Endometrium (tissue), 2 donors: ENCODE measurements around the gene VAV1.
"Not testable (repeated sequence)": the region's sequence is repeated elsewhere in the genome, so short reads cannot be mapped to it uniquely, and the experiment has no call there.

Experiments
- FAIRE-seq: peaks from 2 replicates; lab custom pipeline; 2012; peaks lifted over from hg19 to GRCh38; lab: Jason Lieb, UNC
- donor health status: control.
- donor health status: control.

VAV1 gene

DNA sequence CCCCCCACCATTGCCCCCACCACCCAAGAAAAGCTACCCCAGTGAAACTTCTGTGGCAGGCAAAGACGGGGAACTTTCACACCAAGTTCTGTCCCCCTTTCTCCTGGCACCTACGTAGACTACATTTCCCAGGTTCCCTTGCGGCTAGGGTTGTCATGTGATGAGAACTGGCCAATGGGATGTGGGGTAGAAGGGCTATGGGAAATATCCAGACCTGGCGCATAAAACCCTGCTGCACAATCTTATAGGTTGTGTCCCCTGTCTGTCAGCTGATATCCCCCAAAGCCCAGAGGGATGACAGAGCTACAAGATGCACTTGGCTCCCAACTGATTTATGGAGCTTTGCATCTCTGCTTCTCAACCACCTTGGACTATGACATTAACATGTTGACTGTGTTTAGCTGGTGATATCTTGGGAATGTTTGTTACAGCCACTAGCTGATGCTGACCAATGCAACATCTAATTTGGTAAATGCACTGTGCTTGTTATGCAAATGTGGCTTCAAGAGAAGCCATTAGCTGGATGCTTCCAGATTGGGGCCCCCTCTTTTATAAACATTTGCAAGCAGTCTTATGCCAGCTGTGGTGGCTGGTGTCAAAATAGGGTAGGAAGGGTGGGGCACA is 11.3 kb upstream of the VAV1 start:
- FAIRE-seq: no peak

- FAIRE-seq: not testable (repeated sequence)
These were observed 10.2 kb upstream of the VAV1 start for GRCh38 chr19:6762253-6762797.

DNA sequence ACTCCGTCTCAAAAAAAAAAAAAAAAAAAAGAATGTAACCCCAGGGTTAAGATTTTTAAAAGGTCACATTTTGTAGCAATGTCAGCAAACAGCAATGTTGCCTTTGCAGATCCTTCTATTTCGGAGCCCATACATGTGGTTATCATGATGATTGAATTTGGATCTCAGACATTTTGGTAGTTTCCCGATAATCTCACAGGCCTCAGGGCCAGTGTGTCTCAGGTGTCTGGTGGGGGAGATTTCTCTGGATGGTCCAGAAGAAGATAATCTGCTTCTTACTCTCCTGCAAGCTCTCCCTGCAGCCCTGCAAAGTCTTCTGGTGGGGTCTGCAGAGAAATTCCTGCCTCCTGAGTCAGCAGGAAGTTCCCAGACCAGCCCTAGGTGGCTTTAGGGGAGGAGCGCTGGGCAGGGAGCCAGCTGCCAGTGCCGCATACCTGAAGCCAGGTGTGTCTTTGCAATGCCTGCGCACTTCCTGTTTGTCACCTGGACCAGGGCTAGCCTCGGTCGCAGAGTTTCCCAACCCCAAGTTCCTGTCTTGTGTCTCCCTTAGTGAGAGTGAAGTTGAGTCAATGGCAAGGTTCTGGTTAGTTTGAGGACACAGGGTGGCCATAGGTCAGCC is 6.7 kb upstream of the VAV1 start:
- no peak for FAIRE-seq

- no peak for FAIRE-seq
These were observed 6.0 kb upstream of the VAV1 start for GRCh38 chr19:6766357-6767080.

DNA sequence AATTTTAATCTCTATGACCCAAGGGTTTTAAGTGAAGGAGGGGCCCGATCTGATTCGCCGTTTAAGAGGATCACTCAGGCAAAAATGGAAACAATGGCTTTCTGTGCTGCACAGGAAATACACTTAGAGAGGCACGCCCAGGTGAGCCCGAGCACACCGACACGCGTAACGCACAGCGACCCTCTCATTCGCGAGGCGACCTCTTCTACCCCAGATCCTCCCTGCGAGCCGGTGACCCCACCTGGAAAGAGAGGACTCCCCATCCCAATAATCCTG is 5.5 kb upstream of the VAV1 start:
- no peak for FAIRE-seq

- no peak for FAIRE-seq
These were observed 4.9 kb upstream of the VAV1 start, which contains the start of gene SH2D3A for GRCh38 chr19:6767357-6768235. TSS of gene SH2D3A (minus strand) at chr19:6767435. CDS start at chr19:6763748, 3,687 bp downstream.

DNA sequence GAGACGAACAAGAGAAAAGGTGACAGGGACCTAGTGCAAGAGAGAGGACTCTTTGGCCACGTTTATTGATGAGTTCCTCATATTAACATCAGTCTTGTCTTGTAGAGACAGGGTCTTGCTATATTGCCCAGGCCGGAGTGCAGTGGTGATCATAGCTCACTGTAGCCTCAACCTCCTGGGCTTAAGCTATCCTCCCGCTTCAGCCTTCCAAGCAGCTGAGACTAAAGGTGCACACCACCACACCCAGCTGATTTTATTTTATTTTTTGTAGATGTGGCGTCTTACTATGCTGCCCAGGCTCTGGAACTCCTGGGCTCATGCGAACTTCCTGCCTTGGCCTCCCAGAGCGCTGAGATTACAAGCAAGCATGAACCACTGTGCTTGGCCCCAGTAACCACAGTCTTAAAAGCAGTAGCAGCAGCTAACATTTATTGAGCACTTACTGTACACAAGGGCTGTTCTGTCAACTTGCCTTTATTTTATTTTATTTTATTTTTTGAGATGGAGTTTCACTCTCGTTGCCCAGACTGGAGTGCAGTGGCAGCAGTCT is 4.2 kb upstream of the VAV1 start:
- no peak for FAIRE-seq

DNA sequence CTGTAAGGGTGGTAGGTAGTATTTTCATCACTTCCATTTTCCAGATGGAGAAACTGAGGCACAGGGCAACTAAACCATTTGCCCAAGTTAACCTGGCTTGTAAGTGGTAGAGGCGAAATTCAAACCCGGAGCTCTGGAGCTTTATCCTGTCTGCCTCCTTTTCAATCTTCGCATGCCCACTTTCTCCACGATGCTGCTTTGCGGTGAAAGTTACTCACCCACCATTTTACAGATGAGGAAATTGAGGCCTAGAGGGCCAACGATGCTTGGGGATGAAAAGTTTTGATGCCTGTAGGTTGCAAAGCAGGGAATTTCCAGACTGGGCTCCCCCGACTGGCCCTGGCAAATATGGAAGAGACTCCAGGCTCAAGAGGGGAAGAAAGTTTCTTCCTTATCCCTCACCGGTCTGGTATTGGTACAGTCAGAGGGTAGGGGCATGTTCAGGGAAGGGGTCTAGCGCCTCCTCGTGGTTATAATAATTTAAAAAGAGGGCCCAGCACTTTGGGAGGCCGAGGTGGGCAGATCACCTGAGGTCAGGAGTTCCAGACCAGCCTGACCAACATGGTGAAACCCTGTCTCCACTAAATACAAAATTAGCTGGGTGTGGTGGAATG is 3.4 kb upstream of the VAV1 start:
- no peak for FAIRE-seq

GRCh38 chr19:6771648-6772027 is 870 bp upstream of the VAV1 start:
- FAIRE-seq: not testable (repeated sequence)

DNA sequence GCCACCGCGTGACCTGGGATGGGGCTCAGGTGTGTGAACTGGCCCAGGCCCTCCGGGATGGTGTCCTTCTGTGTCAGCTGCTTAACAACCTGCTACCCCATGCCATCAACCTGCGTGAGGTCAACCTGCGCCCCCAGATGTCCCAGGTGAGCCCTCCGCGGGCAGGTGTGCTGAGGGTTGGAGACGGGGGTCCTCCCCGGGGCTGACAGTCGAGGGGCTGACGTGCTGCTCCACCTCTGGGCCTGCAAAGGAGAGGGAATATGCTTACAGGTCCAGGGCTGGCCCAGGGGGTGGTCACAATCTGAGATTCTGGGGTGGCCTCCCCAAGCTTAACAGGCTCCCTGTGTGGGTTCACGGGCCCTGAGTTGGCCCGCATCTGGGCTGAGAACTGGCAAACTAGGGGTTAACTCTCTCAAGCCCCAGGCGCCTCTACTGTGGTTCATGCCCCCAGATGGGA is 386 bp downstream of the VAV1 start:
- FAIRE-seq: no peak

GRCh38 chr19:6773323-6773931 is 919 bp downstream of the VAV1 start:
- no peak for FAIRE-seq

DNA sequence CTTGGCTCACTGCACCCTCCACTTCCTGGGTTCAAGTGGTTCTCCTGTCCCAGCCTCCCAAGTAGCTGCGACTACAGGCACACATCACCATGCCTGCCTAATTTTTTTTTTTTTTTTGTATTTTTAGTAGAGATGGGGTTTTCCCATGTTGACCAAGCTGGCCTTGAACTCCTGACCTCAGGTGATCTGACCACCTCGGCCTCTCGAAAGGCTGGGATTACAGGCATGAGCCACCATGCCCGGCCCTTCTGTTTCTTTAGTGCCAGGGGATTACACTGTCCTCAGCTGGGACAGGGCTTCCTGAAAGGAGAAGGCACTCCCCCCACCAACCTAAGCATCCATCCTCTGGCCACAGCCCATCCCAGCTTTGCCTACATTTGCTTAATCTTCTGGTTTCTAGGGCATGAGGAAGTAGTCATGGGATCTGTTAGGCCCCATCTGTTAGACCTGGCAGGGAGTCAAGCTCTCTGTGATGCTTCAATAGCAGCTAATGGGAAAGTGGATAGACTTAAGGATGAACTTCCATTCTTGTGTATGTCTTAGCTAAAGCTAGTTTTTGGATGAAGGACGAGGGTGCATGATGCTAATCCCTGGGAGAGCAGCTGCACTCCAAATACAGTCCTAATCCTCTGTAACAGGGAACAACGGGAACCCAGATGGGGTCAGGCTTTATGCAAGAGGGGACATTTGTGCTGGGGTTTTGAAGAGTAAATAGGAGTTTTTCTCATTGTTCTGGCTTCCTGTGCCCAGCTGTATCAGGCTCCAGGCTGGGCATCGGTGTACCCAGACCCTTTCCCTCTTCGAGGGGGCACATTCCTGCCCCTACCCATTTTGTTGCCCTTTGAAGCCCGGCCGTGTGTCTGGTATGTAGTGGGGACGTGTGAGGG is 2.6 kb downstream of the VAV1 start:
- FAIRE-seq: no peak

- FAIRE-seq: not testable (repeated sequence)
These were observed 3.5 kb downstream of the VAV1 start for GRCh38 chr19:6776045-6776444.

GRCh38 chr19:6776999-6777398 is 4.5 kb downstream of the VAV1 start:
- no peak for FAIRE-seq

- FAIRE-seq: no peak
These were observed 4.9 kb downstream of the VAV1 start for GRCh38 chr19:6777434-6777833.

- no peak for FAIRE-seq
These were observed 5.9 kb downstream of the VAV1 start for GRCh38 chr19:6778386-6778785.

DNA sequence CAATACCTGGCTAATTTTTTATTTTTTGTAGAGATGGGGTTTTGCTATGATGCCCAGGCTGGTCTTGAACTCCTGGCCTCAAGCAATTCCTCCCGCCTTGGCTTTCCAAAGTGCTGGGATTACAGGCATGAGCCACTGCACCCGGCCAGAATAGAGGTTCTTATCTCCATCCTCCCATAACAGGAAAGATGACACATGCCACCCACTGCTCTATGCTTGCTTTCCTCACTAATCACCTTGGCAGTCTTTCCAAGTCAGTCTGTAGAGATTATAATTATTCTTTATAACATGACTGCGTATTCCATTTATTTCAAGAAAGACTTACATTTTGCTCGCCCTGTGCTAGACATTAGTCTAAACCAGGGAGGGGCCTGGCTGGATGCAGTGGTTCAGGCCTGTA is 6.7 kb downstream of the VAV1 start:
- FAIRE-seq: no peak

DNA sequence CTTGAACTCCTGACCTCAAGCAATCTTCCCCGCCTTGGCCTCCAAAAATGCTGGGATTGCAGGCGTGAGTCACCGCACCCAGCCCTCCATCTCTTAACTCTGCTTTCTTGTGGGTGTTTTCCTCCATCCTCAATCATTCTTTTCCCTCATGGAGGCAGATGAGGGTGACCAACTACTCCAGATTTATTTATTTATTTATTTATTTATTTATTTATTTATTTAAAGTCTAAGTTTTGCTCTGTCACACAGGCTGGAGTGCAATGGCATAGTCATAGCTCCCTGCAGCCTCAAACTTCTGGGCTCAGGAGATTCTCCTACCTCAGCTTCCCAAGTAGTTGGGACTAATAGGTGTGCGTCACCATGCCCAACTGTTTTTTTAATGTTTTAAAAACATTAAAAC is 14.9 kb downstream of the VAV1 start:
- FAIRE-seq: no peak

- FAIRE-seq: no peak
These were observed 16.4 kb downstream of the VAV1 start for GRCh38 chr19:6788896-6789295.
